ENCODE measurements around the gene KCNQ4. TPM values are rescaled to one million over a fixed set of nuclear protein-coding genes. Genes with fewer than 3 reads are reported as not detected.

Gene KCNQ4
- total and polyA plus RNA-seq, 2 of the 4 experiments (the other 2 are of a cell fraction) = 0.07 TPM; not detected in 1

- Histone ChIP-seq H3K9ac (ENCODE audit: low read depth, low read length) (no peak overlapping the region), H4K5ac (ENCODE audit: low read depth, low read length) (no peak overlapping the region), H2BK20ac (ENCODE audit: low read depth, low read length) (no peak overlapping the region), H3K27me3 (ENCODE audit: control insufficient read depth, insufficient read depth, low read length) (peaks cover 63% of the 10 kb centered on the region), H2BK120ac (ENCODE audit: low read depth, low read length) (no peak overlapping the region), H3K9me3 (ENCODE audit: control insufficient read depth, insufficient read depth, low read length) (no peaks in the 10 kb centered on the region), H2AK5ac (ENCODE audit: low read depth, low read length) (no peak overlapping the region), H2AFZ (replicated peaks; ENCODE audit: low read length, poor library complexity) (no peak overlapping the region), H2AK9ac (replicated peaks; ENCODE audit: low read depth, low read length, poor library complexity) (no peak overlapping the region), H3K4ac (ENCODE audit: low read depth, low read length) (no peak overlapping the region), H3K9me1 (ENCODE audit: insufficient read depth, low read length) (no peaks in the 10 kb centered on the region), H3K4me3 (ENCODE audit: insufficient read depth, low read depth, low read length) (no peak overlapping the region), H3K56ac (ENCODE audit: extremely low read depth, insufficient read depth, low read length) (no peak overlapping the region), H3K36me3 (ENCODE audit: control insufficient read depth, insufficient read depth, low read length) (no peaks in the 10 kb centered on the region), H4K20me1 (ENCODE audit: insufficient read depth, low read length) (no peaks in the 10 kb centered on the region), H3K14ac (replicated peaks; ENCODE audit: low read depth, low read length) (no peak overlapping the region), H3K27ac (ENCODE audit: insufficient read depth, low read length) (no peak overlapping the region), H4K8ac (ENCODE audit: low read depth in 2 of 2, low read length in 2 of 2) (no peak overlapping the region), H3K18ac (ENCODE audit: low read depth, low read length) (no peak overlapping the region), H3K79me1 (ENCODE audit: low read depth in 1 of 2, low read length in 2 of 2) (no peaks in the 10 kb centered on the region), H3K4me2 (ENCODE audit: low read depth, low read length) (no peak overlapping the region), H2BK5ac (ENCODE audit: low read depth, low read length, poor library complexity, severe bottlenecking) (no peak overlapping the region), H3K23ac (ENCODE audit: low read depth, low read length) (no peak overlapping the region), H3K4me1 (ENCODE audit: control insufficient read depth, insufficient read depth, low read length) (no peaks in the 10 kb centered on the region; the same call in 1 of the 2 replicates), H2BK15ac (ENCODE audit: low read depth, low read length) (no peak overlapping the region), H4K91ac (ENCODE audit: insufficient read depth, low read depth, low read length) (no peak overlapping the region)
- DNase-seq (no peak), ATAC-seq (ENCODE audit: low read depth) (no peak)
- CTCF ChIA-PET = no interaction called here
- dilution Hi-C loops (cut with HindIII; ENCODE audit: low sequenced_read_pairs, unreplicated experiment) (no loop called here), in situ Hi-C loops (cut with MboI; ENCODE audit: low sequenced_read_pairs) (no loop called here), intact Hi-C loops (cut with micrococcal nuclease) (no loop called here)
- 78% methylated on average over 2 of the region's 3 CpGs; no CpG with 5 or more reads in 1 of the 2 experiments for WGBS, 2 experiments (ENCODE audit: extremely low coverage in 2 of 2, insufficient read length in 1 of 2)
- POLR2A ChIA-PET (ENCODE audit: unreplicated experiment) = no interaction called here
- TF ChIP-seq ELK1 (IDR thresholded peaks at IDR 0.05; ENCODE audit: borderline replicate concordance, low read depth, low read length) (no peak), CTCF (conservative IDR thresholded peaks at IDR 0.05; ENCODE audit: low read depth, low read length) (no peak), FOS (IDR thresholded peaks at IDR 0.05; ENCODE audit: low read depth, low read length) (no peak), CEBPB (IDR thresholded peaks at IDR 0.05; ENCODE audit: low read depth, low read length) (no peak), RCOR1 (IDR thresholded peaks at IDR 0.05; ENCODE audit: insufficient replicate concordance, low read length) (no peak), RFX5 (IDR thresholded peaks at IDR 0.05; ENCODE audit: low read depth, low read length) (no peak), MXI1 (IDR thresholded peaks at IDR 0.05; ENCODE audit: borderline replicate concordance, low read depth, low read length) (no peak), RAD21 (IDR thresholded peaks at IDR 0.05; ENCODE audit: low read length) (no peak)
- no TSS peak for BruUV-seq (replicated peaks)
These were observed 10.0 kb downstream of the KCNQ4 start for GRCh38 chr1:40793617-40794016.

Data from IMR-90 (cell line).